SK-N-SH treated with all-trans-retinoic acid at 6 μM for 48 hours (cell line): ENCODE results near the gene SLC35E1.

Experiments
- ATAC-seq: fragments of 200-7000 bp; cut with Tn5 transposase; 3 replicates; pipeline ENCODE4 v1.9.1; 2020; ENCODE audit warnings: mild to moderate bottlenecking, moderate library complexity
- ARNTL ChIP-seq: fragments of 450-650 bp; formaldehyde crosslinking; IDR thresholded peaks from 2 replicates; pipeline ENCODE4 v1.5.0; 2020; ENCODE audit warnings: low read depth, mild to moderate bottlenecking, moderate library complexity, borderline replicate concordance
- BACH2 ChIP-seq: fragments of 250-450 bp; sonication (Bioruptor Pico); IDR thresholded peaks from 2 replicates; pipeline ENCODE4 v1.9.0; 2021; ENCODE audit warnings: mild to moderate bottlenecking, borderline replicate concordance
- CSDC2 ChIP-seq: fragments of 250-450 bp; sonication (Bioruptor Pico); IDR thresholded peaks from 2 replicates; pipeline ENCODE4 v1.5.0; 2020; ENCODE audit warnings: mild to moderate bottlenecking, moderate library complexity
- ESRRG ChIP-seq: fragments of 250-450 bp; sonication (Bioruptor Pico); IDR thresholded peaks from 2 replicates; pipeline ENCODE4 v1.6.1; 2021; ENCODE audit warnings: mild to moderate bottlenecking
- GLIS3 ChIP-seq: fragments of 250-450 bp; sonication (Bioruptor Pico); IDR thresholded peaks from 2 replicates; pipeline ENCODE4 v1.5.0; 2020; ENCODE audit warnings: mild to moderate bottlenecking, moderate library complexity
- ISL1 ChIP-seq: fragments of 250-450 bp; sonication (Bioruptor Pico); IDR thresholded peaks from 2 replicates; pipeline ENCODE4 v2.1.2; 2022; ENCODE audit warnings: mild to moderate bottlenecking, moderate library complexity
- OSR1 ChIP-seq: fragments of 250-450 bp; sonication (Bioruptor Pico); IDR thresholded peaks from 2 replicates; pipeline ENCODE4 v1.8.0; 2022; ENCODE audit warnings: moderate library complexity, mild to moderate bottlenecking, inconsistent platforms
- POU6F1 ChIP-seq: fragments of 250-450 bp; sonication (Bioruptor Pico); IDR thresholded peaks from 2 replicates; pipeline ENCODE4 v1.8.0; 2021; ENCODE audit warnings: low read depth, mild to moderate bottlenecking, moderate library complexity, borderline replicate concordance
- PPARA ChIP-seq: fragments of 250-450 bp; sonication (Bioruptor Pico); IDR thresholded peaks from 2 replicates; pipeline ENCODE4 v1.5.0; 2020; ENCODE audit warnings: mild to moderate bottlenecking, borderline replicate concordance
- RARB ChIP-seq: fragments of 250-450 bp; sonication (Bioruptor Pico); IDR thresholded peaks from 2 replicates; pipeline ENCODE4 v1.8.0; 2021; ENCODE audit warnings: mild to moderate bottlenecking, moderate library complexity
- SNAI2 ChIP-seq: fragments of 250-450 bp; sonication (Bioruptor Pico); IDR thresholded peaks from 2 replicates; pipeline ENCODE4 v1.5.0; 2020; ENCODE audit warnings: mild to moderate bottlenecking, moderate library complexity
- TCF4 ChIP-seq: fragments of 250-450 bp; sonication (Bioruptor Pico); IDR thresholded peaks from 2 replicates; pipeline ENCODE4 v1.8.0; 2021; ENCODE audit warnings: mild to moderate bottlenecking, moderate library complexity, borderline replicate concordance
- TOX ChIP-seq: fragments of 250-450 bp; sonication (Bioruptor Pico); IDR thresholded peaks from 2 replicates; pipeline ENCODE4 v1.8.0; 2021; ENCODE audit warnings: mild to moderate bottlenecking, moderate library complexity, borderline replicate concordance
- ZC3H10 ChIP-seq: fragments of 250-450 bp; sonication (Bioruptor Pico); IDR thresholded peaks from 2 replicates; pipeline ENCODE4 v1.5.1; 2021; ENCODE audit warnings: mild to moderate bottlenecking, moderate library complexity
- ZFP3 ChIP-seq: fragments of 250-450 bp; sonication (Bioruptor Pico); IDR thresholded peaks from 2 replicates; pipeline ENCODE4 v1.5.0; 2020; ENCODE audit warnings: mild to moderate bottlenecking, moderate library complexity
- ZFP30 ChIP-seq: fragments of 450-650 bp; formaldehyde crosslinking; IDR thresholded peaks from 2 replicates; pipeline ENCODE4 v1.5.0; 2022; ENCODE audit warnings: mild to moderate bottlenecking, moderate library complexity
- ZNF565 ChIP-seq: fragments of 450-650 bp; formaldehyde crosslinking; conservative IDR thresholded peaks from 2 replicates; pipeline ENCODE4 v1.5.0; 2020; ENCODE audit warnings: low read depth, mild to moderate bottlenecking, moderate library complexity
- ZNF70 ChIP-seq: fragments of 450-650 bp; formaldehyde crosslinking; IDR thresholded peaks from 2 replicates; pipeline ENCODE4 v1.5.0; 2020; ENCODE audit warnings: mild to moderate bottlenecking, moderate library complexity
- ZNF8 ChIP-seq: fragments of 450-650 bp; formaldehyde crosslinking; IDR thresholded peaks from 2 replicates; pipeline ENCODE4 v1.5.0; 2020; ENCODE audit warnings: mild to moderate bottlenecking, moderate library complexity
- TF ChIP-seq, protein P1 (sequence below): fragments of 250-450 bp; sonication (Bioruptor Pico); IDR thresholded peaks from 2 replicates; pipeline ENCODE4 v1.8.0; 2020; ENCODE audit warnings: mild to moderate bottlenecking, moderate library complexity, borderline replicate concordance
- TF ChIP-seq, protein P2 (sequence below): fragments of 250-450 bp; sonication (Bioruptor Pico); IDR thresholded peaks from 2 replicates; pipeline ENCODE4 v1.5.1; 2020; ENCODE audit warnings: low read depth, mild to moderate bottlenecking, moderate library complexity

SLC35E1 gene

GRCh38 chr19:16620584-16620983 is 48.4 kb upstream of the SLC35E1 start (continued):
- TF ChIP-seq ARNTL (CRISPR knock-in tag) = no peak

GRCh38 chr19:16620018-16620417 is 47.8 kb upstream of the SLC35E1 start:
- no peak for TF ChIP-seq ARNTL (CRISPR knock-in tag)
- no peak for TF ChIP-seq ZC3H10 (CRISPR knock-in tag)
- TF ChIP-seq TCF4 (CRISPR knock-in tag) = no peak
- TF ChIP-seq, protein P1, sequence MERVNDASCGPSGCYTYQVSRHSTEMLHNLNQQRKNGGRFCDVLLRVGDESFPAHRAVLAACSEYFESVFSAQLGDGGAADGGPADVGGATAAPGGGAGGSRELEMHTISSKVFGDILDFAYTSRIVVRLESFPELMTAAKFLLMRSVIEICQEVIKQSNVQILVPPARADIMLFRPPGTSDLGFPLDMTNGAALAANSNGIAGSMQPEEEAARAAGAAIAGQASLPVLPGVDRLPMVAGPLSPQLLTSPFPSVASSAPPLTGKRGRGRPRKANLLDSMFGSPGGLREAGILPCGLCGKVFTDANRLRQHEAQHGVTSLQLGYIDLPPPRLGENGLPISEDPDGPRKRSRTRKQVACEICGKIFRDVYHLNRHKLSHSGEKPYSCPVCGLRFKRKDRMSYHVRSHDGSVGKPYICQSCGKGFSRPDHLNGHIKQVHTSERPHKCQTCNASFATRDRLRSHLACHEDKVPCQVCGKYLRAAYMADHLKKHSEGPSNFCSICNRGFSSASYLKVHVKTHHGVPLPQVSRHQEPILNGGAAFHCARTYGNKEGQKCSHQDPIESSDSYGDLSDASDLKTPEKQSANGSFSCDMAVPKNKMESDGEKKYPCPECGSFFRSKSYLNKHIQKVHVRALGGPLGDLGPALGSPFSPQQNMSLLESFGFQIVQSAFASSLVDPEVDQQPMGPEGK (CRISPR knock-in tag) = no peak
- no peak for TF ChIP-seq CSDC2 (CRISPR knock-in tag)
- TF ChIP-seq, protein P2, sequence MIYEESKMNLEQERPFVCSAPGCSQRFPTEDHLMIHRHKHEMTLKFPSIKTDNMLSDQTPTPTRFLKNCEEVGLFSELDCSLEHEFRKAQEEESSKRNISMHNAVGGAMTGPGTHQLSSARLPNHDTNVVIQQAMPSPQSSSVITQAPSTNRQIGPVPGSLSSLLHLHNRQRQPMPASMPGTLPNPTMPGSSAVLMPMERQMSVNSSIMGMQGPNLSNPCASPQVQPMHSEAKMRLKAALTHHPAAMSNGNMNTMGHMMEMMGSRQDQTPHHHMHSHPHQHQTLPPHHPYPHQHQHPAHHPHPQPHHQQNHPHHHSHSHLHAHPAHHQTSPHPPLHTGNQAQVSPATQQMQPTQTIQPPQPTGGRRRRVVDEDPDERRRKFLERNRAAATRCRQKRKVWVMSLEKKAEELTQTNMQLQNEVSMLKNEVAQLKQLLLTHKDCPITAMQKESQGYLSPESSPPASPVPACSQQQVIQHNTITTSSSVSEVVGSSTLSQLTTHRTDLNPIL (CRISPR knock-in tag) = no peak
- TF ChIP-seq SNAI2 (CRISPR knock-in tag) = no peak
- no peak for TF ChIP-seq ZFP30 (CRISPR knock-in tag)
- TF ChIP-seq GLIS3 (CRISPR knock-in tag) = no peak
- no peak for TF ChIP-seq ISL1
- no peak for TF ChIP-seq POU6F1 (CRISPR knock-in tag)
- TF ChIP-seq ESRRG (CRISPR knock-in tag) = no peak
- TF ChIP-seq RARB (CRISPR knock-in tag) = no peak
- TF ChIP-seq ZNF8 (CRISPR knock-in tag) = no peak
- ATAC-seq = no peak

GRCh38 chr19:16619457-16619856 is 47.2 kb upstream of the SLC35E1 start:
- no peak for ATAC-seq
- TF ChIP-seq ZNF565 (no peak), PPARA (CRISPR knock-in tag) (no peak), ARNTL (CRISPR knock-in tag) (no peak)
- TF ChIP-seq, all 23 proteins: peak for 0

DNA sequence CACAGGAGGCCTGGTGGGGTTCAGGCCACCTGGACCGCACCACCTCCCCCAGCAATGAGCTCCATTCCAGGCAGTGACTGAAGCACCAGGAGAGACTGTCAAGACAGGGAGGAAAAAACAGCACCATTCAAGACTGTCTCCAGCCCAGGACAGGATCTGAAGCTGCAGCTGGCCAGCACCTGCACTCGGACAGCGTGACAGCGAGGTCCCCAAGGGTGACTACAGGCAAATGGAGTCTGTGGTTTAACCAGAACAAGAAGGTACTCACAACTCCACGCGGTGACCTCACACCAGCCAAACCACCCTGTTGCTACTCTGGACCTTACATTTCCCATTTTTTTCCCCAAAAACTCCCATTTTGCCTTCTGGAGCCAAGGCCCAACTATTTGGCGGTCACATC is 46.0 kb upstream of the SLC35E1 start:
- no peak for ATAC-seq
- TF ChIP-seq TCF4 (CRISPR knock-in tag) = no peak
- no peak for TF ChIP-seq SNAI2 (CRISPR knock-in tag)
- no peak for TF ChIP-seq OSR1 (CRISPR knock-in tag)
- TF ChIP-seq ZFP30 (CRISPR knock-in tag) = no peak
- no peak for TF ChIP-seq CSDC2 (CRISPR knock-in tag)
- TF ChIP-seq ZNF70 (CRISPR knock-in tag) = no peak
- TF ChIP-seq, protein P1 (CRISPR knock-in tag) = no peak
- TF ChIP-seq ZFP3 (CRISPR knock-in tag) = no peak
- no peak for TF ChIP-seq PPARA (CRISPR knock-in tag)
- TF ChIP-seq TOX (CRISPR knock-in tag) = no peak
- TF ChIP-seq RARB (CRISPR knock-in tag) = no peak
- TF ChIP-seq GLIS3 (CRISPR knock-in tag) = no peak
- no peak for TF ChIP-seq BACH2 (CRISPR knock-in tag)
- TF ChIP-seq, protein P2 (CRISPR knock-in tag) = no peak
- no peak for TF ChIP-seq ZNF8 (CRISPR knock-in tag)
- TF ChIP-seq ARNTL (CRISPR knock-in tag) = no peak
- no peak for TF ChIP-seq ZNF565
- TF ChIP-seq POU6F1 (CRISPR knock-in tag) = no peak
- TF ChIP-seq, all 23 proteins: peak for 0
